GM12872 (cell line): ENCODE measurements around the gene SRXN1.

ENCODE experiments used
- TF ChIP-seq, protein P1 (sequence below): IDR thresholded peaks from 3 replicates; pipeline ENCODE4 v1.5.1; 2011; ENCODE audit warnings: low read depth, mild to moderate bottlenecking, low read length, moderate library complexity; ENCODE audit not compliant: insufficient read depth

The SRXN1 gene

DNA sequence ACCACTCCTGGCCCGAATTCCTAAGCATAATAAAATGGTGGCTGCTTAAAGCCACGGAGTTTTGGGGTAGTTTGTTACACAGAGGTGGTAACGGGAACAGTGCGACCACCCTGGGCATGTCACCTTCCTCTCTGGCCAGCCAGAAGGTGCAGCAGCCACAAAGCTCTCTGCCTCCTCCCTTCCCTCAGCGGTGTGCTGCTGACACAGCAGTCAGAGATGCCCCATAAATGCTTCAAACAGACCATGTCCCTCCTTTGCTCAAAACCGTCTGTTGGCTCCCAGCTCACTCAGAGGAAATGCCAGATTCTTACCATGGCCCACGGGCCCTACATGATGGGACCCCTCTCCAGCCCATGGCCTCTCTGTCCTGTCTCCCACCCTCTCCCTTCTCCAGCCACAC lies 30.8 kb downstream of the SRXN1 start:
- TF ChIP-seq, protein P1, sequence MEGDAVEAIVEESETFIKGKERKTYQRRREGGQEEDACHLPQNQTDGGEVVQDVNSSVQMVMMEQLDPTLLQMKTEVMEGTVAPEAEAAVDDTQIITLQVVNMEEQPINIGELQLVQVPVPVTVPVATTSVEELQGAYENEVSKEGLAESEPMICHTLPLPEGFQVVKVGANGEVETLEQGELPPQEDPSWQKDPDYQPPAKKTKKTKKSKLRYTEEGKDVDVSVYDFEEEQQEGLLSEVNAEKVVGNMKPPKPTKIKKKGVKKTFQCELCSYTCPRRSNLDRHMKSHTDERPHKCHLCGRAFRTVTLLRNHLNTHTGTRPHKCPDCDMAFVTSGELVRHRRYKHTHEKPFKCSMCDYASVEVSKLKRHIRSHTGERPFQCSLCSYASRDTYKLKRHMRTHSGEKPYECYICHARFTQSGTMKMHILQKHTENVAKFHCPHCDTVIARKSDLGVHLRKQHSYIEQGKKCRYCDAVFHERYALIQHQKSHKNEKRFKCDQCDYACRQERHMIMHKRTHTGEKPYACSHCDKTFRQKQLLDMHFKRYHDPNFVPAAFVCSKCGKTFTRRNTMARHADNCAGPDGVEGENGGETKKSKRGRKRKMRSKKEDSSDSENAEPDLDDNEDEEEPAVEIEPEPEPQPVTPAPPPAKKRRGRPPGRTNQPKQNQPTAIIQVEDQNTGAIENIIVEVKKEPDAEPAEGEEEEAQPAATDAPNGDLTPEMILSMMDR: no peak

DNA sequence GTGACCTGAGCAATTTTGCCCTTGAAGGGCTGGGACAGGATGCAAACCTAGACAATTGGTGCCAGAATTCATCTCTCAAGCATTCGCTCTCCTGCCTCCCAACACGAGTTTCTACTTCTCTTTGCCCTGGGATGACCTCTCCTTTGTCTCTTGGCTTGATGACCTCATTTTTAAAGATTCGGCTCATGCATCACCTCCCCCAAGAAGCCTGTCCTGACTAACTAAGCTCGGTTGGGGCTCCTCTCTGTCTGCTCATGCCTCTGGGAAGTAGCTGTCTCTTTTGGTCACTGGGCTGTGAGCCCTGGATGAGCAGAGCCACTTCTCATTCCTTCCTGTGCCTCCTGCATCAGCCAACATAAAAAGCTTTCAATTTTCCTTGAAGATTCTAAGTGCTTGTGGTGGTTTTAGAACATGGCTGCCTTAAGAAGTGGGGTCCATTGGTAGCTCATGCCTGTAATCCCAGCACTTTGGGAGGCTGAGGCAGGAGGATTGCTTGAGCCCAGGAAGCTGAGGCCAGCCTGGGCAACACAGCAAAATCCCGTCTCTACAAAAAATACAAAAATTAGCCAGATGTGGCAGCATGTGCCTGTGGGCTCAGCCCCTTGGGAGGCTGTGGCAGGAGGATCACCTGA lies 31.8 kb downstream of the SRXN1 start:
- TF ChIP-seq, protein P1: no peak

DNA sequence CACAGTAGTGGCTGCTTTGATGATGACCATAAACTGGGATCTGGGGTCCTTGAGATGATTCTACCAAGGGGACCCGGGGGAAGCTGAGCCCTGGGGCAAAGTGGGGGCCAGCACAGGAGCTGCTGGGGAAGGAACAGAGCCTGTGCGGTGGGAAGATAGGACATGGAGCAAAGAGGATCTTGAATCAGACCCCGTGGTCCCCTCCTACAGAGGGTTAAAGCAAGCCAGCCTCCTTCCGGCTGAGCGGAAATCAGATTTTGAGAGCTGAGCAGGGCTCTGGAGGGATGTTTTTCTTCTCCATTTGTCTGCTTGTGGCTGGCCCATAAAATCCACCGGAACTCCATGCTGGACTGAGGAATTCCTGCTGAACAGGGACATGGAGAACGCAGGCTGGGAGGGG lies 32.8 kb downstream of the SRXN1 start:
- TF ChIP-seq, protein P1: no peak

DNA sequence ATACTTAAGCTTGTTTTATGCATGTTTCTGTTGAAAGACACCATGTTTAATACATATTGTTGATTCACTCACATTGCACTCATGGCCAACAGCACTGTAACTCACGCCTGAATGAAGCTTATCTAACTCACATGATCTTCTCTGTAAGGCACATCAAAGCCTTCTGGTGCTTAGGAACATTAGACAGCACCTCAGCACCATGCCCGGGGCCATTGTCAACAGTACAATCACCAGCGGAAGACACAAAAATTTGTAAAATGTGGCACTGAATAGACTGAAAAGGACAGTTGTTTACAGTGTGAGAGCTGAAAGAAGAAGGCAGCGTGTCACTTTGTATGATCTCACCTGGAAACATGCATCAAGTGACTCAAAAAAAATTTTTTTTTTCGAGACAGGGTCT lies 34.0 kb downstream of the SRXN1 start:
- TF ChIP-seq, protein P1: no peak

DNA sequence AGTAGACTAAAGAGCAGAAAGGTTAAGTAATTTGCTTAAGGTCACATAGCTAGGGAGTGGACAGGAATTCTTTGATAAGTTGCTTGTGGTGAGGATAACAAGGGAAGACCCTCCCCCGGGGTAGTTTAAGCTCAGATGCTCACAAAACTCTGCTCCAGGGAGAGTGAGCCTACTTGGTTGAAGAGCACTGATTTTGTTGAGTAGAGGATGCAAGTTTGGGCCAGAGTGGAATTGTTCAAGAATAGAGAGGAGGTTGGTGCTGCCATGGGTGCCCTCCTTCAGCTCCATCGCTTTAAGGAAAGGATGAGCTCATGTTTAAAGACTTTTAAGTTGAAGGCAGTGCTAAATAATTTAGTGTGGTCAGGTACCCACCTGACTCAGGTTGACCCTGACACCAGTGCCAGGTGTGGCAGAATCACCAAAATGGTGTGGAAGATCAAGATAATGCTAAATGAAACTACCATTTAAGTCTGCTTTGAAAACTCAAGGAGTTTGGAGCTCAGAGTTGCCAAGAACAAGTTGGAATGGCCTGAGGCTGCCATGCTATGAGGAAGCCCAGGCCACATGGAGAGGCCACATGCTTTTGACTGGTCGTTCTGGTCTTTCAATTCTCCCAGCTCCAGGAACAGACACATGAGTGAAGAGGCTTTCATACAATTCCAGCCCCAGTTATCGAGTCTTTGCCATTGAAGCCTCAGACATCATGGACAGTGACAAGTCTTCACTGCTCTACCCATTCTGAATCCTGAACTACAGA lies 34.9 kb downstream of the SRXN1 start:
- TF ChIP-seq, protein P1: no peak

DNA sequence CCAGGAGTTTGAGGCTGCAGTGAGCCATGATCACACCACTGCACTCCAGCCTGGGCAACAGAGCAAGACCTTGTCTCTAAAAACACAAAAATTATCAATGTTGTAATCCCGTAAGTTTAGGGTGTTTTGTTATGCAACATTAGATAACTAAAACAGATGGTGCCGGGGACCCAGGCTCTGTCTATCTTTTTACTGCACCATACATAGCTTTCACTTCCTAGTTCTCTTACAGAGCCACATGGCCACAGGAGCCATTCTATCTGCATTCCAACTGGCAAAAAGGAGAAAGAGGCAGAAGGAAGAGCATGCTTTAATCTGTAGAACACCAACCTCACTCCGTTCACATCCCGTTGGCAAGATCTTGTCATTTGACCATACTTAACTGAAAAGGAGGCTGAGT lies 37.5 kb downstream of the SRXN1 start:
- TF ChIP-seq, protein P1: no peak

DNA sequence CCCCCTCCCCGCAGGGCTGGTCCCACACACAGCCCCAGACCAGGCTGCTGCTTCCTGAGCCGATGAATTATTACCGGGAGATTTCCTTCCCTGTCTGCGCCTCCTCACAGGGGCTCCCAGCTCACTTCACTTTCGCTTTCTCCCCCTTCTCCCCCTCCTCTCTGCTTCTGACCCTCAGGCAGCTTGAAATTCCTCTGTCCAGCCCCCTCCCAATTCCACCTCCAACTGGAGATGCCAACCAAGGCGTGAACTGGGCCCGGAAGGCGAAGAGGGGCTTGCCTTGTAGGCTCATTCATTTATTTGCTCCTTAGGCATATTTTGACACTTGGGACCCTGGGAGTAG lies 41.2 kb downstream of the SRXN1 start:
- TF ChIP-seq, protein P1: no peak
